Esophagus muscularis mucosa (tissue), 4 donors: ENCODE data around the gene CLEC11A. TPM values are rescaled to one million over a fixed set of nuclear protein-coding genes. Genes with fewer than 3 reads are reported as not detected.
"Not testable (repeated sequence)": the region's sequence is repeated elsewhere in the genome, so short reads cannot be mapped to it uniquely, and the experiment has no call there.

Experiments
- DNase-seq: peaks from one replicate; pipeline ENCODE4 v3.0.0-alpha.2; 2017; ENCODE audit errors: extremely low spot score
- H3K27ac ChIP-seq, 4 donors: fragments of 200-600 bp; sonication (generic); replicated peaks in 1 of 4; 1 replicate in 3 of 4; 2 replicates in 1 of 4; pipeline ENCODE4 v1.5.1; 2016 to 2019; ENCODE audit warnings: mild to moderate bottlenecking in 1 of 4
- H3K27me3 ChIP-seq, 4 donors: fragments of 200-600 bp; sonication (generic); one replicate each; pipeline versions ENCODE4 v1.5.1 to v1.6.0; 2016 to 2019
- H3K36me3 ChIP-seq, 4 donors: fragments of 200-600 bp; sonication (generic); one replicate each; pipeline ENCODE4 v1.5.1; 2016 to 2019
- H3K4me1 ChIP-seq, 4 donors: fragments of 200-600 bp; sonication (generic); one replicate each; pipeline ENCODE4 v1.5.1; 2016 to 2019
- H3K4me3 ChIP-seq, 4 donors: fragments of 200-600 bp; sonication (generic); 1 replicate in 2 of 4; 2 replicates in 2 of 4; pipeline ENCODE4 v1.5.1; 2016 to 2019; ENCODE audit warnings: mild to moderate bottlenecking in 4 of 4, moderate library complexity in 1 of 4
- H3K9me3 ChIP-seq, 4 donors: fragments of 200-600 bp; sonication (generic); 1 replicate in 3 of 4; 2 replicates in 1 of 4; pipeline ENCODE4 v1.5.1; 2016 to 2019
- EP300 ChIP-seq: sonication (generic); formaldehyde crosslinking; IDR thresholded peaks from one replicate; pipeline ENCODE4 v1.6.1; 2017; ENCODE audit warnings: antibody characterized with exemption
- POLR2A ChIP-seq: fragments of 450-650 bp; IDR thresholded peaks from one replicate; pipeline ENCODE4 v1.6.1; 2017; ENCODE audit warnings: antibody characterized with exemption, moderate library complexity, mild to moderate bottlenecking, low read depth
- POLR2AphosphoS5 ChIP-seq, 2 donors: sonication (generic); formaldehyde crosslinking; IDR thresholded peaks; one replicate each; pipeline ENCODE4 v1.6.1; 2017; ENCODE audit warnings: antibody characterized with exemption in 2 of 2
- WGBS: methylation state at CpG from one replicate; pipeline ENCODE4 v1.1.5; 2018; 5-methylcytosine and 5-hydroxymethylcytosine counted together
- intact Hi-C: fragments of 100-400 bp; cut with DNase I; formaldehyde crosslinking; loops from one replicate; pipeline ENCODE4 v1.15.1; 2023
- total RNA-seq, 4 donors: library from RNA; depleted of rRNA; stranded (reverse); fragments of >200 nt; gene quantifications; one replicate each; pipeline versions ENCODE4 v1.1.0 to v1.2.1, GENCODE V29; 2016
- TF ChIP-seq, protein P1 (sequence below), 3 experiments: fragments of 200-600 bp in 2 of 3; fragments of 450-650 bp in 1 of 3; sonication (generic) in 2 of 3; IDR thresholded peaks; one replicate each; pipeline ENCODE4 v1.5.1; 2017 to 2019; ENCODE audit warnings: antibody characterized with exemption in 3 of 3, mild to moderate bottlenecking in 2 of 3, moderate library complexity in 1 of 3

Gene CLEC11A
- total RNA-seq, 4 donors from 2014 or later, result 8.3 to 15.4 (median 11.1) TPM

DNA sequence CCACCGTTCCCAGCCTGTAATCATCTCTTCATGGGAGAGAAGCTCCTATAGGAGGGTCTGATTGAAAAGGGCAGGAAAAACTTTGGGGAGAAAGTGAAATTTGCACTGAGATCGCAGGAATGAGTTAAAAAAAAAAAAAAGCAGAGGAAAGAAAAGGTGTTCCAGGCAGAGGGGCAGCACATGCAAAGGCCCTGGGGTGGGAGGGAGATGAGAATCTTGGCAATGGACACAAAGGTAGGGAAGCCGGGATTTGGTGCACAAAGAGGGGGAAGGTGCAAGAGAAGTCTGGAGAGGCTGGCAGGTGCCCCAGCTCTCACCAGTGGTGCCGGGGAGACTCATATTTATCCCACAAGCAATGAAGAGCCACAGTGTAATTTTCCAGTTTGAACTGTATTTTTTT lies 30.7 kb downstream of the CLEC11A start:
- Histone ChIP-seq H3K36me3 (no peaks in the 10 kb centered on the region), H3K9me3 (no peaks in the 10 kb centered on the region), H3K4me1 (no peaks in the 10 kb centered on the region), H3K4me3 (no peak overlapping the region), H3K27me3 (peaks cover 0 to 71% (median 0%) of the 10 kb centered on the region in 4 donors), H3K27ac (no peak overlapping the region)
- WGBS, result 91% methylated on average over 4 of the region's 4 CpGs
- TF ChIP-seq EP300, result no peak
- no peak for TF ChIP-seq POLR2AphosphoS5 (IDR thresholded peaks at IDR 0.05)
- TF ChIP-seq, protein P1, sequence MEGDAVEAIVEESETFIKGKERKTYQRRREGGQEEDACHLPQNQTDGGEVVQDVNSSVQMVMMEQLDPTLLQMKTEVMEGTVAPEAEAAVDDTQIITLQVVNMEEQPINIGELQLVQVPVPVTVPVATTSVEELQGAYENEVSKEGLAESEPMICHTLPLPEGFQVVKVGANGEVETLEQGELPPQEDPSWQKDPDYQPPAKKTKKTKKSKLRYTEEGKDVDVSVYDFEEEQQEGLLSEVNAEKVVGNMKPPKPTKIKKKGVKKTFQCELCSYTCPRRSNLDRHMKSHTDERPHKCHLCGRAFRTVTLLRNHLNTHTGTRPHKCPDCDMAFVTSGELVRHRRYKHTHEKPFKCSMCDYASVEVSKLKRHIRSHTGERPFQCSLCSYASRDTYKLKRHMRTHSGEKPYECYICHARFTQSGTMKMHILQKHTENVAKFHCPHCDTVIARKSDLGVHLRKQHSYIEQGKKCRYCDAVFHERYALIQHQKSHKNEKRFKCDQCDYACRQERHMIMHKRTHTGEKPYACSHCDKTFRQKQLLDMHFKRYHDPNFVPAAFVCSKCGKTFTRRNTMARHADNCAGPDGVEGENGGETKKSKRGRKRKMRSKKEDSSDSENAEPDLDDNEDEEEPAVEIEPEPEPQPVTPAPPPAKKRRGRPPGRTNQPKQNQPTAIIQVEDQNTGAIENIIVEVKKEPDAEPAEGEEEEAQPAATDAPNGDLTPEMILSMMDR (IDR thresholded peaks at IDR 0.05), result no peak
- TF ChIP-seq POLR2A, result no peak
- no peak for DNase-seq
- intact Hi-C loops, result no loop called here

DNA sequence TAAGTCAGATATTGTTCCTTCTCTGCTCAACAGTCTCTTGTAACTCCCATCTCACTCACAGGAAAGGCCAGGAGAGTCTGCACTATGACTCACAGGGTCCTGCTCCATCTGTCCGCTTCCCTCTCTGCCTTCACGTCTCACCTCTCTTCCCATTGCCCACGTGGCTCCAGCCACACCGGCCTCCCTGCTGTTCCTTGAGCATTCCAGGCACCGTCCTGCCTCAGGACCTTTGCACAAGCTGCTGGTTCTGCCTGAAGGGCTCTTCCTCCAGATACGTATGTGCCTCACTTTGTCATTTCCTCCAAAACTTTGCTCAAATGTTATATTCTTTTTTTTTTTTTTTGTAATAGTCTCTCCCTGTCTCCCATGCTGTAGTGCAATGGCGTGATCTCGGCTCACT lies 33.1 kb downstream of the CLEC11A start:
- 63% methylated on average over 8 of the region's 8 CpGs for WGBS
- DNase-seq, H3K36me3 ChIP-seq, intact Hi-C loops, H3K27ac ChIP-seq, H3K4me3 ChIP-seq, H3K4me1 ChIP-seq, H3K9me3 ChIP-seq: not testable (repeated sequence)
- H3K27me3 ChIP-seq, result peaks cover 0 to 59% (median 0%) of the 10 kb centered on the region in 4 donors

DNA sequence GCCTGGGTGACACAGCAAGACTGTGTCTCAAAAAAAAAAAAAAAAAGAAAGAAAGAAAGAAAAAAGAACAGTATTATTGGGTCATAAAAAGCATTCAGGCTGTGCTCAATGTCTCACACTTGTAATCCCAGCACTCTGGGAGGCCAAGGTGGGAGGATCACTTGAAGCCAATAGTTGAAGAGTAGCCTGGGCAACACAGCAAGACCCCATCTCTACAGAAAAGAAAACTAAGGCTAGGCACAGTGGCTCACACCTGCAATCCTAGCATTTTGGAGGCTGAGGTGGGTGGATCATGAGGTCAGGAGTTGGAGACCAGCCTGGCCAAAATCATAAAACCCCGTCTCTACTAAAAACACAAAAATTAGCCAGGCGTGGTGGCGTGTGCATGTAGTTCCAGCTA lies 34.5 kb downstream of the CLEC11A start:
- H3K4me1 ChIP-seq, intact Hi-C loops, H3K9me3 ChIP-seq, DNase-seq, H3K27ac ChIP-seq, H3K4me3 ChIP-seq, H3K36me3 ChIP-seq: not testable (repeated sequence)
- 98% methylated on average over 3 of the region's 3 CpGs for WGBS
- peaks cover 0 to 66% (median 0%) of the 10 kb centered on the region in 4 donors for H3K27me3 ChIP-seq

DNA sequence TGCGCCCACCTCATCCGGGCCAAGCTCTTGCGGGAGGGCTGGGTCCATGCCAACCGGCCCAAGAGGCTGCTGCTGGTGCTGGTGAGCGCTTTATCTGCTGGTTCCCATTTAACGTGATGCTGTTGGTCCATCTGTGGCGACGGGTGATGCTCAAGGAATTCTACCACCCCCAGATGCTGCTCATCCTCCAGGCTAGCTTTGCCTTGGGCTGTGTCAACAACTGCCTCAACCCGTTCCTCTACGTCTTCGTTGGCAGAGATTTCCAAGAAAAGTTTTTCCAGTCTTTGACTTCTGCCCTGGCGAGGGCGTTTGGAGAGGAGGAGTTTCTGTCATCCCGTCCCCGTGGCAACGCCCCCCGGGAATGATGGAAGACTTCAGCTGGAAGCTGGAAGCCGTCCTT lies 35.9 kb downstream of the CLEC11A start:
- H3K27me3 ChIP-seq, result peaks cover 0 to 73% (median 0%) of the 10 kb centered on the region in 4 donors
- H3K36me3 ChIP-seq, intact Hi-C loops, H3K4me1 ChIP-seq, H3K4me3 ChIP-seq, DNase-seq, H3K9me3 ChIP-seq, H3K27ac ChIP-seq: not testable (repeated sequence)
- WGBS, result 47% methylated on average over 7 of the region's 18 CpGs

DNA sequence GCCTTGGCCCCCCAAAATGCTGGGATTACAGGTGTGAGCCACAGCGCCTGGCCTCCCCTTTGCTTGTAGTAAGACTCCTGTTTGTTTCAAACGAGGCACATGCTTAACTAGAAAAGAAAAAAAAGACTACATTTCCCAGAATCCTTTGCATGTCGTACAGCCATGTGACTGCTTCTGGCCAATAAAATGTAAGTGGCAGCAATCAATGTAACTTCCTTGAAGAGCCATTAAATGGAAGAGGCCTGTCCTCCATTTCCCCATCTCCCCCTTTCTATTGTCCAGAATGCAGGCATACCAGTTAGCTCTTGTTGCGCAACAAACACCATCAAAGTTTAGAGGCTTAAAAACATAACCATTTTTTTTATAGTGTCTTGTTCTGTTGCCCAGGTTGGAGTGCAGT lies 36.7 kb downstream of the CLEC11A start:
- TF ChIP-seq POLR2A (no peak), POLR2AphosphoS5 (IDR thresholded peaks at IDR 0.05) (no peak), EP300 (no peak)
- TF ChIP-seq, protein P1 (IDR thresholded peaks at IDR 0.05), result no peak
- Histone ChIP-seq H3K9me3 (no peaks in the 10 kb centered on the region), H3K36me3 (no peaks in the 10 kb centered on the region), H3K4me3 (no peak overlapping the region), H3K27ac (no peak overlapping the region), H3K27me3 (peaks cover 0 to 75% (median 0%) of the 10 kb centered on the region in 4 donors), H3K4me1 (no peaks in the 10 kb centered on the region)
- intact Hi-C loops, result no loop called here
- WGBS, result 71% methylated on average over 4 of the region's 4 CpGs
- no peak for DNase-seq

DNA sequence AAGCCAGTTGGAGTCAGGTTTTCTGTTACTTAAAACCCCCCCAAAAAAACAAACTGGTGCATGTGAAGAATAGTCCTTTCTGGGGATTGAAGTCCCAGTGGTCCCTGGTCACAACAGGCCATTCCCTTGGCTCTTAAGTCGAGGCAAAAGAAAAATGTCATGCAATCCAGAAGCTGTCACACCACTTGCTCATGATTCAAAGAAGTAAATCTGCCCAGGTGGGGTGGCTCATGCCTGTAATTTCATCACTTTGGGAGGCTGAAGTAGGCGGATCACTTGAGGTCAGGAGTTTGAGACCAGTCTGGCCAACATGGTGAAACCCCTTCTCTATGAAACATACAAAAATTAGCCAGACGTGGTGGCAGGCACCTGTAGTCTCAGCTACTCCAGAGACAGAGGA lies 38.3 kb downstream of the CLEC11A start:
- H3K27ac ChIP-seq, H3K4me1 ChIP-seq, DNase-seq, H3K9me3 ChIP-seq, H3K4me3 ChIP-seq, intact Hi-C loops, H3K36me3 ChIP-seq: not testable (repeated sequence)
- H3K27me3 ChIP-seq, result peaks cover 0 to 76% (median 0%) of the 10 kb centered on the region in 4 donors
- WGBS, result 46% methylated on average over 3 of the region's 3 CpGs

DNA sequence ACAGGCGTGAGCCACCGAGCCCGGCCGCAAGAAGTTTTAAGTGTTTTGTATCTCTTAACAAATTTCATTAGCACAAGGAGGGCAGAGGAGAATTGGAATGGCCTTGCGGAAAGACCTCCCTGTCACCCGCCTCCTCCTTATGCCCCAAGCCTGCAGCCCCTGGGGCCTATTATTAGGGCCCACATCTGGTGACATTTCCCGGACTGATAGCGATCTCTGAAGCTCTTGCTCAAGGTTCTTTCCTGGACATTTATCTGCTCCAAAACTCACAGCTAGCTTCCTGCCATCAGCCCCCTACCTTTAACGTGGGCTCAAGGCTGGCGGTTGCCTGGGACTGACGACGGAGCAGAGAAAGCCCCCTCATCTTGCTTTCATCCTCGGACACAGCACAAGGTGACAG lies 40.4 kb downstream of the CLEC11A start:
- 42% methylated on average over 8 of the region's 13 CpGs for WGBS
- intact Hi-C loops, result not testable (repeated sequence)
- H3K27me3 ChIP-seq, result peaks cover 0 to 70% (median 0%) of the 10 kb centered on the region in 4 donors

More for the DNA sequence above, 40.4 kb downstream of the CLEC11A start:
- not testable (repeated sequence) for H3K36me3 ChIP-seq, H3K27ac ChIP-seq, H3K4me3 ChIP-seq, DNase-seq, H3K9me3 ChIP-seq, H3K4me1 ChIP-seq
